Lower lobe of right lung (tissue), 2 donors: ENCODE results near the gene CCDC127. TPM values are rescaled to one million over a fixed set of nuclear protein-coding genes. Genes with fewer than 3 reads are reported as not detected.
"Not testable (repeated sequence)": the region's sequence is repeated elsewhere in the genome, so short reads cannot be mapped to it uniquely, and the experiment has no call there.

Experiments used
- ATAC-seq, 2 donors: fragments of 200-7000 bp; cut with Tn5 transposase; one replicate each; pipeline ENCODE4 v1.9.1; 2020 to 2022; ENCODE audit warnings: mild to moderate bottlenecking in 2 of 2, moderate library complexity in 2 of 2
- DNase-seq: peaks from one replicate; pipeline ENCODE4 v3.0.0-alpha.2; 2020
- H3K27ac ChIP-seq: fragments of 200-600 bp; one replicate; pipeline ENCODE4 v1.8.0; 2022
- H3K27me3 ChIP-seq: fragments of 200-600 bp; one replicate; pipeline ENCODE4 v1.8.0; 2022; ENCODE audit warnings: low read depth
- H3K36me3 ChIP-seq: fragments of 200-600 bp; one replicate; pipeline ENCODE4 v1.8.0; 2022; ENCODE audit warnings: mild to moderate bottlenecking
- H3K4me1 ChIP-seq: fragments of 200-600 bp; one replicate; pipeline ENCODE4 v1.8.0; 2022
- H3K4me3 ChIP-seq: fragments of 200-600 bp; one replicate; pipeline ENCODE4 v1.8.0; 2022; ENCODE audit warnings: mild to moderate bottlenecking
- H3K9me3 ChIP-seq: fragments of 200-600 bp; one replicate; pipeline ENCODE4 v1.8.0; 2022
- CTCF ChIP-seq: fragments of 200-600 bp; IDR thresholded peaks from one replicate; pipeline ENCODE4 v1.8.0; 2022; ENCODE audit warnings: antibody characterized with exemption, mild to moderate bottlenecking
- intact Hi-C: fragments of 100-400 bp; cut with DNase I; formaldehyde crosslinking; loops from one replicate; pipeline ENCODE4 v1.11.0; 2022
- total RNA-seq: library from RNA; stranded (reverse); fragmentation: NEBNext Ultra II Directional; extraction: Animal tissue kit (Norgen Biotek cat#: 25700); gene quantifications from one replicate; pipeline ENCODE4 v1.2.1, GENCODE V29; 2021
- donor health status: DM: no; HTN: yes; CAD: no; lungs with severe emphysema.

Gene CCDC127
- total RNA-seq, 1 donor from 2014 or later: 4.9 TPM

- Histone ChIP-seq H3K36me3 (peaks cover 98% of the 10 kb centered on the region), H3K27me3 (no peaks in the 10 kb centered on the region), H3K27ac (no peak overlapping the region), H3K9me3 (no peaks in the 10 kb centered on the region), H3K4me3 (no peak overlapping the region), H3K4me1 (no peaks in the 10 kb centered on the region)
- ATAC-seq (no peak), DNase-seq (no peak)
- no peak for TF ChIP-seq CTCF
- intact Hi-C loops: no loop called here
Observed at GRCh38 chr5:234450-234849, 16.5 kb upstream of the CCDC127 start.

- H3K27ac ChIP-seq, H3K9me3 ChIP-seq, H3K4me1 ChIP-seq, DNase-seq, H3K27me3 ChIP-seq, H3K4me3 ChIP-seq, ATAC-seq, intact Hi-C loops: not testable (repeated sequence)
- H3K36me3 ChIP-seq: peaks cover 99% of the 10 kb centered on the region
Observed at GRCh38 chr5:233426-233825, 15.5 kb upstream of the CCDC127 start.

- DNase-seq (no peak), ATAC-seq (no peak)
- Histone ChIP-seq H3K27me3 (no peaks in the 10 kb centered on the region), H3K9me3 (no peaks in the 10 kb centered on the region), H3K27ac (no peak overlapping the region), H3K4me3 (no peak overlapping the region), H3K4me1 (no peaks in the 10 kb centered on the region), H3K36me3 (peaks cover 100% of the 10 kb centered on the region)
- TF ChIP-seq CTCF: no peak
- intact Hi-C loops: no loop called here
Observed at GRCh38 chr5:231661-232060, 13.7 kb upstream of the CCDC127 start.

- no peak overlapping the region for H3K27ac ChIP-seq
- H3K4me3 ChIP-seq: no peak overlapping the region
- intact Hi-C loops: no loop called here
- no peaks in the 10 kb centered on the region for H3K27me3 ChIP-seq
- H3K9me3 ChIP-seq: no peaks in the 10 kb centered on the region
- H3K4me1 ChIP-seq: no peaks in the 10 kb centered on the region
- DNase-seq (no peak), ATAC-seq (no peak)
- peaks cover 100% of the 10 kb centered on the region for H3K36me3 ChIP-seq
- no peak for TF ChIP-seq CTCF
Observed at GRCh38 chr5:230711-231110, 12.8 kb upstream of the CCDC127 start.

GRCh38 chr5:228886-229285, 10.9 kb upstream of the CCDC127 start:
- no peak overlapping the region for H3K27ac ChIP-seq
- no peak overlapping the region for H3K4me3 ChIP-seq
- intact Hi-C loops: no loop called here
- H3K36me3 ChIP-seq: peaks cover 100% of the 10 kb centered on the region
- DNase-seq: no peak
- no peak for ATAC-seq
- no peak for TF ChIP-seq CTCF
- no peaks in the 10 kb centered on the region for H3K4me1 ChIP-seq
- no peaks in the 10 kb centered on the region for H3K9me3 ChIP-seq
- no peaks in the 10 kb centered on the region for H3K27me3 ChIP-seq

GRCh38 chr5:227375-227774, 9.4 kb upstream of the CCDC127 start:
- H3K4me1 ChIP-seq, H3K27ac ChIP-seq, ATAC-seq, H3K27me3 ChIP-seq, H3K4me3 ChIP-seq, H3K9me3 ChIP-seq, intact Hi-C loops, DNase-seq: not testable (repeated sequence)
- H3K36me3 ChIP-seq: peaks cover 86% of the 10 kb centered on the region

- intact Hi-C loops: no loop called here
- no peak for DNase-seq
- no peak overlapping the region for H3K27ac ChIP-seq
- TF ChIP-seq CTCF: no peak
- peaks cover 66% of the 10 kb centered on the region for H3K36me3 ChIP-seq
- H3K9me3 ChIP-seq: no peaks in the 10 kb centered on the region
- no peak overlapping the region for H3K4me3 ChIP-seq
- peaks cover 28% of the 10 kb centered on the region for H3K4me1 ChIP-seq
- no peak for ATAC-seq
- no peaks in the 10 kb centered on the region for H3K27me3 ChIP-seq
Observed at GRCh38 chr5:225334-225733, 7.4 kb upstream of the CCDC127 start.
